AG09309 (cell line): ENCODE results near the gene ANAPC13.

ENCODE experiments used
- DNase-seq: peaks from one replicate; pipeline ENCODE4 v3.0.0-alpha.2; 2010; ENCODE audit warnings: low read depth
- H3K4me3 ChIP-seq: 2 replicates; pipeline ENCODE4 v1.5.1; 2011; ENCODE audit warnings: mild to moderate bottlenecking, low read depth, low read length, moderate library complexity; ENCODE audit not compliant: control insufficient read depth
- TF ChIP-seq, protein P1 (sequence below): IDR thresholded peaks from 2 replicates; pipeline ENCODE4 v1.5.1; 2011; ENCODE audit warnings: mild to moderate bottlenecking, low read depth, low read length, inconsistent platforms; ENCODE audit not compliant: insufficient read depth, control insufficient read depth; ENCODE audit errors: missing control alignments

Gene ANAPC13

DNA sequence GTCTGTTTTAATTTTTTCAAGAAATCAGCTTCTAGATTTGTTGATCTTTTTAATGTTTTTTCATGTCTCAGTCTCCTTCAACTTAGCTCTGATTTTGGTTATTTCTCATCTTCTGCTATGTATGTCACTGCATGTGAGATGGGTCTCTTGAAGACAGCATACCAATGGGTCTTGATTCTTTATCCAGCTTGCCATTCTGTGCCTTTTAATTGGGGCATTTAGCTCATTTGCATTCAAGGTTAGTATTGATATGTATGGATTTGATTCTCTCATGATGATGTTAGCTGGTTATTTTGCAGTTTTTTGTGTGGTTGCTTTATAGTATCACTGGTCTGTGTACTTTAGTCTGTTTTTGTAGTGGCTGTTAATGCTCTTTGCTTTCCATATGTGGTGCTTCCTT, 39.5 kb upstream of the ANAPC13 start:
- no peak overlapping the region for H3K4me3 ChIP-seq
- DNase-seq, result no peak
- TF ChIP-seq, protein P1, sequence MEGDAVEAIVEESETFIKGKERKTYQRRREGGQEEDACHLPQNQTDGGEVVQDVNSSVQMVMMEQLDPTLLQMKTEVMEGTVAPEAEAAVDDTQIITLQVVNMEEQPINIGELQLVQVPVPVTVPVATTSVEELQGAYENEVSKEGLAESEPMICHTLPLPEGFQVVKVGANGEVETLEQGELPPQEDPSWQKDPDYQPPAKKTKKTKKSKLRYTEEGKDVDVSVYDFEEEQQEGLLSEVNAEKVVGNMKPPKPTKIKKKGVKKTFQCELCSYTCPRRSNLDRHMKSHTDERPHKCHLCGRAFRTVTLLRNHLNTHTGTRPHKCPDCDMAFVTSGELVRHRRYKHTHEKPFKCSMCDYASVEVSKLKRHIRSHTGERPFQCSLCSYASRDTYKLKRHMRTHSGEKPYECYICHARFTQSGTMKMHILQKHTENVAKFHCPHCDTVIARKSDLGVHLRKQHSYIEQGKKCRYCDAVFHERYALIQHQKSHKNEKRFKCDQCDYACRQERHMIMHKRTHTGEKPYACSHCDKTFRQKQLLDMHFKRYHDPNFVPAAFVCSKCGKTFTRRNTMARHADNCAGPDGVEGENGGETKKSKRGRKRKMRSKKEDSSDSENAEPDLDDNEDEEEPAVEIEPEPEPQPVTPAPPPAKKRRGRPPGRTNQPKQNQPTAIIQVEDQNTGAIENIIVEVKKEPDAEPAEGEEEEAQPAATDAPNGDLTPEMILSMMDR, result no peak

DNA sequence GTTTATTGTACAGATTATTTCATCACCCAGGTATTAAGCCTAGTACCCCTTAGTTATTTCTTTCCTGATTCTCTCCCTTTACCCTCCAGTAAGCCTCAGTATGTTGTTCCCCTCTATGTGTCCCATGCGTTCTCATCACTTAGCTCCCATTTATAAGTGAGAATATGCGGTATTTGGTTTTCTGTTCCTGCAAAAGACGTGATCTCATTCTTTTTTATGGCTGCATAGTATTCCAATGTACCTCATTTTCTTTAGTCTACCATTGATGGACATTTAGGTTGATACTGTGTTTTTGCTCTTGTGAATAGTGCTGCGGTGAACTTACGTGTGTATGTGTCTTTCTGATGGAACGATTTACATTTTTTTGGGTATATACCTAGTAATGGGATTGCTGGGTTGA, 36.8 kb upstream of the ANAPC13 start:
- DNase-seq, result no peak
- no peak overlapping the region for H3K4me3 ChIP-seq
- TF ChIP-seq, protein P1, result no peak

DNA sequence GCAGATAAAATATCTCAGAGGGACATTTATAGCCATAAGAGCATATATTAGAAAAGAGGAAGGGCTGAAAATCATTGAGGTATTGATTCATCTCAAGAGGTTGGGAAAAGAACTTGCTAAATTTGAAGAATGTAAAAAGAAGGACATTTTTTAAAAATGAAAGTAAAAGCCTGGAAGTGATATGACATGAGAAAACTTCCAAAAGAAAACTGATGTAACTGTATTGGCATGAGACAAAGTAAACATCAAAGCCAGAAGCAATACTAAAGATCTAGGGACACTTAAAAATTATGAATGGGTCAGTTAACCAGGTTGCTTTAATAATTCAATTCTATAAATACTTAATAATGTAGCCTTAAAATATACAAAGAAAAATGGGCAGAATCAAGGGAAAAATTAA, 32.0 kb upstream of the ANAPC13 start:
- DNase-seq, result no peak
- H3K4me3 ChIP-seq, result no peak overlapping the region
- TF ChIP-seq, protein P1, result no peak

DNA sequence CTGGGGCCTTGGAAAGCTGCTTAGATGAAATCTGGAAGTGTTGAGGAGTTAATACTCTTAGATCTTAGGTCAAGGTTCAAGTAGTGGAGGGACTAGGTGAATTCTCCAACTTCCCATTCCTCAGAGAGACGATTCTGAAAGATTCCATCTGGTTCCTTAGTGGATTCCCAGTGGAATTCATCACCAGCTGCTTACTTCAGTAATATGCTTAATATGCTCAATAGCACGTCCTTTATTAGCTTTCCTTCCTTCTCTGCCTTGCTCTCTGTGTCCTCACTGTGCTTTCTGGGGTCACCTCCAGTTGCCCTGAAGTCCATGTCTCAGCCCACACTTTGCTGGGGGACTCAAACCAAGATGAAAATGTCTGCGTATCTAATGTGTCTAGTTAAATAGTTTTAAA, 31.1 kb upstream of the ANAPC13 start:
- no peak overlapping the region for H3K4me3 ChIP-seq
- TF ChIP-seq, protein P1, result no peak
- no peak for DNase-seq

DNA sequence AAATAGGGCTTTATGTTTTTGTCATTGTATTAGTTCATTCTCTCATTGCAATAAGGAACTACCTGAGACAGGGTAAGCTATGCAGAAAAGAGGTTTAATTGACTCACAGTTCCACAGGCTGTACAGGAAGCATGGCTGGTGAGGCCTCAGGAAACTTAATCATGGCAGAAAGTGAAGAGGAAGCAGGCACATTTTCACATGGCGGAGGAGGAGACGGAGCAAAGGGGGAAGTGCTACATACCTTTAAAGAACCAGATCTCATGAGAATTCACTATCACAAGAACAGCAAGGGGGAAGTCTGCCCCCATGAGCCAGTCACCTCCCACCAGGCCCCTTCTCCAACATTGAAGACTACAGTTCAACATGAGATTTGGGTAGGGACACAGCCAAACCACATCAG, 25.7 kb upstream of the ANAPC13 start:
- H3K4me3 ChIP-seq, result no peak overlapping the region
- TF ChIP-seq, protein P1, result no peak
- DNase-seq, result no peak

DNA sequence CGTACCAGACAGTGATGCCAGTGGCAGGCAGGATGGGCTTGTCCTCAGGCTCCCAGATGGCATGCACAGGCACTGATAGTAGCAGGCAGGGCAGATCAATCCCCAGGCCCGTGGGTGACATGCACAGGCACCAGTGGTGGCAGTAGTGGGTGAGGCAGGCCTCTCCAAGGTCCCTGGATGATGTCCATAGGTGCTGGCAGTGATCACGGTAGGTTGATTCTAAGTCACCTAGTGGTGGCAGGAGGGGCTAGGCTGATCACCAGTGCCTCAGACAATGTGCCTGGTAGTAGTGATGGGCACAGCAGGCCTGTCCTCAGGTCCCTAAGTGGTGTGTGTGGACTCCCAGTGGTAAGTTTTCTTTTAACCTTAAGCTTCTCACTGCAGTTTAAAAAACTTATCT, 19.7 kb upstream of the ANAPC13 start:
- TF ChIP-seq, protein P1, result no peak
- H3K4me3 ChIP-seq, result no peak overlapping the region
- DNase-seq, result no peak

DNA sequence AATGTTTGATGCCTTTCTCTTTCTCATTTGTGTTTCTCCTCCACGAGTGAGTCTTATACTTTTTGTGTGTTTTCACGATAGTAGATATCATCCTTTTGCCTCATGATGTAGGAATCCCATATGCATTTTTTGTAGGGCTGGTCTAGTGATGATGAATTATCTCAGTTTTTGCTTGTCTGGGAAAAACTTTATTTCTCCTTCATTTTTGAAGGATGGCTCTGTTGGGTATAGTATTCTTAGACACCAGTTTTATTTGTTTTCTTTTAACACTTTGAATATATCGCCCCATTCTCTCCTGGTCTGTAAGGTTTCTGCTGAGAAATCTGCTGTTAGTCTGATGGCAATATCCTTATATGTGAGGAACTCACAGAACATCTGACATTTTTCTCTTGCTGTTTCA, 18.3 kb upstream of the ANAPC13 start:
- TF ChIP-seq, protein P1, result no peak
- no peak for DNase-seq
- no peak overlapping the region for H3K4me3 ChIP-seq
